ENCODE results near the gene AVPR2. TPM values are rescaled to one million over a fixed set of nuclear protein-coding genes. Genes with fewer than 3 reads are reported as not detected.

The AVPR2 gene
- total RNA-seq, 4 donors from 2014 or later, result 1.2 to 7.6 (median 4.5) TPM

DNA sequence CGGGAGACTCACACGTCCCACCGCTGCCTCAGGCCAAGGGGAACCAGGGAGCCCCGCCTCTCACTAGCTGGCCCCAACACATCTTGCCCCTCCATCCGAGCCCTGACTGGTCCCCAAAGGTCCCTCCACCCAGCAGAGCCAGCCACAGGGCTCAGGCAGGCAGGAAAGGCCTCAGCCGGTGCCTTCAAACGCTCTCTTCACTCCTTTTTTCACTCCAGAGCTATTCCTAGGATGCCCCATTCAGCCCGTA, 23.1 kb downstream of the AVPR2 start:
- H3K4me1 ChIP-seq, result peaks cover 37 to 73% (median 51%) of the 10 kb centered on the region in 4 donors
- H3K4me3 ChIP-seq, result peak overlapping the region; percentile 59 to 69 (median 63)
- H3K27ac ChIP-seq (replicated peaks in 1 of 4), result peak overlapping the region; percentile 88 to 97 (median 96)
- intact Hi-C loops (cut with DNase I), result no loop called here
- TF ChIP-seq EP300 (IDR thresholded peaks at IDR 0.05), result no peak
- TF ChIP-seq POLR2A (IDR thresholded peaks at IDR 0.05; ENCODE audit: low read depth), result no peak
- TF ChIP-seq, protein P1, sequence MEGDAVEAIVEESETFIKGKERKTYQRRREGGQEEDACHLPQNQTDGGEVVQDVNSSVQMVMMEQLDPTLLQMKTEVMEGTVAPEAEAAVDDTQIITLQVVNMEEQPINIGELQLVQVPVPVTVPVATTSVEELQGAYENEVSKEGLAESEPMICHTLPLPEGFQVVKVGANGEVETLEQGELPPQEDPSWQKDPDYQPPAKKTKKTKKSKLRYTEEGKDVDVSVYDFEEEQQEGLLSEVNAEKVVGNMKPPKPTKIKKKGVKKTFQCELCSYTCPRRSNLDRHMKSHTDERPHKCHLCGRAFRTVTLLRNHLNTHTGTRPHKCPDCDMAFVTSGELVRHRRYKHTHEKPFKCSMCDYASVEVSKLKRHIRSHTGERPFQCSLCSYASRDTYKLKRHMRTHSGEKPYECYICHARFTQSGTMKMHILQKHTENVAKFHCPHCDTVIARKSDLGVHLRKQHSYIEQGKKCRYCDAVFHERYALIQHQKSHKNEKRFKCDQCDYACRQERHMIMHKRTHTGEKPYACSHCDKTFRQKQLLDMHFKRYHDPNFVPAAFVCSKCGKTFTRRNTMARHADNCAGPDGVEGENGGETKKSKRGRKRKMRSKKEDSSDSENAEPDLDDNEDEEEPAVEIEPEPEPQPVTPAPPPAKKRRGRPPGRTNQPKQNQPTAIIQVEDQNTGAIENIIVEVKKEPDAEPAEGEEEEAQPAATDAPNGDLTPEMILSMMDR (IDR thresholded peaks at IDR 0.05), result no peak
- no peak for TF ChIP-seq POLR2AphosphoS5 (IDR thresholded peaks at IDR 0.05)
- peaks cover 0 to 35% (median 29%) of the 10 kb centered on the region in 4 donors for H3K36me3 ChIP-seq
- DNase-seq (ENCODE audit: extremely low spot score), result no peak
- no peaks in the 10 kb centered on the region for H3K9me3 ChIP-seq
- WGBS, result 31% methylated on average over 8 of the region's 8 CpGs
- no peaks in the 10 kb centered on the region for H3K27me3 ChIP-seq

DNA sequence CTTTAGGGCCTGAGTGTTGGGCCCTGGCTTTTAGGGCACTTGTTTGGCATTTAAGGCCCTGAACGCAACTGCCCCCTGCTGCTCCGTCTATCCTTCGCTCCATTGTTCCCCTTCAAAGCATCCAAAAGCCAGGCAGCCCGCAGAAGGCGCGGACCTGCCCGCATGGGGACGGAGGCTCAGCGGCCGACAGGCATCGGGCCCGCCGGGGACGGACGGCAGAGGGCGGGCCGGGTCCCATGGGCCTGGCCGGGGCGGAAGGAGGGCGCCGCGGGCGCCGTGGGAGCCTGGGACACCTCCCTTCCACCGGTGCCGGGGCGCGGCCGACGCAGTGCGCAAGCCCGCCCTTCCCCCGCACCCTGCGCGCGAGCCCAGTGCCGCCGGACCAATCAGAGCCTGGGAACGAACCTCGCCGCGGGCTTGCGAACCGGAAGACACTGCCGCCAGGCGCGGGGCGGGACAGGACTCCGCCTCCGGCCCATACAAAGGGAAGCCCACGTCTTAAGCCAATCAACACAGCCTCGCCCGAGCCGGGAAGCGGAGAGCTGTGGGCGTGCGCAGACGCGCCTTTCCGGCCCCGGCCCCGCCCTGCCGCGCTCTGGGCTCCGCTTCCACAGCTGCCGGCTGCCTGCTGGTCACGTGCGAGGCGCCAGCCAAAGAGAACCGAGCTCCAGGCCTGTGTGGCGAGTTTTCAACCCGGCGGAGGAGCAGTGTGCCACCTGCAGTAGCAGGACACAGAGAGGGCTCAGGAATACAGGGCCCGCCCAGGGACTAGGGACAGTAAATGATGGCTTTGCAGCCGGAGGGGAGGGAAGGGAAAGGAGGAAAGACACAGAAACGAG, 23.7 kb downstream of the AVPR2 start:
- intact Hi-C loops (cut with DNase I), result no loop called here
- Histone ChIP-seq H3K9me3 (no peaks in the 10 kb centered on the region), H3K4me1 (peaks cover 34 to 67% (median 47%) of the 10 kb centered on the region in 4 donors), H3K27me3 (no peaks in the 10 kb centered on the region), H3K36me3 (peaks cover 0 to 40% (median 32%) of the 10 kb centered on the region in 4 donors), H3K27ac (replicated peaks in 1 of 4) (peak overlapping the region; percentile 88 to 97 (median 96)), H3K4me3 (peak overlapping the region; percentile 59 to 69 (median 63))
- no peak for TF ChIP-seq EP300 (IDR thresholded peaks at IDR 0.05)
- TF ChIP-seq, protein P1 (IDR thresholded peaks at IDR 0.05), result peak; percentile 22 to 32 (median 25)
- peak; percentile 73 for TF ChIP-seq POLR2A (IDR thresholded peaks at IDR 0.05; ENCODE audit: low read depth)
- TF ChIP-seq POLR2AphosphoS5 (IDR thresholded peaks at IDR 0.05), result peak; percentile 84 to 85
- WGBS, result 33% methylated on average over 39 of the region's 76 CpGs
- DNase-seq (ENCODE audit: extremely low spot score), result peak; percentile 96

DNA sequence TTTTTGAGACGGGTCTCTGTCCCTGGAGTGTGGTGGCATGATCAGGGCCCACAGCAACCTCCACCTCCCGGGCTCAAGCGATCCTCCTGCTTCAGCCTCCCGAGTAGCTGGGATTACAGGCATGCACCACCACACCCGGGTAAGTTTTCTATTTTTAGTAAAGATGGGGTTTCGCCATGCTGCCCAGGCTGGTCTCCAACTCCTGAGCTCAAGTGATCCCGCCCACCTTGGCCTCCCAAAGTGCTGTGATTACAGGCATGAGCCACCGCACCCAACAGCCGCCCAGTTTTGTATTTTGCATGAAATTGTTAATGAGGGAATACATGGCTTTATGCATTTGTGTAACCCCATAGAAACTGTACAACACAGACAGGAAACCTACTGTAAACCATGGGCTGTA, 24.4 kb downstream of the AVPR2 start:
- peaks cover 32 to 67% (median 47%) of the 10 kb centered on the region in 4 donors for H3K4me1 ChIP-seq
- H3K27ac ChIP-seq (replicated peaks in 1 of 4), result peak overlapping the region; percentile 59 to 94 (median 70)
- peak overlapping the region in 3 of 4 donors; percentile 46 to 61 (median 59) for H3K4me3 ChIP-seq
- peaks cover 0 to 45% (median 33%) of the 10 kb centered on the region in 4 donors for H3K36me3 ChIP-seq
- intact Hi-C loops (cut with DNase I), result no loop called here
- no peak for DNase-seq (ENCODE audit: extremely low spot score)
- no peaks in the 10 kb centered on the region for H3K9me3 ChIP-seq
- 68% methylated on average over 9 of the region's 9 CpGs for WGBS
- TF ChIP-seq POLR2A (IDR thresholded peaks at IDR 0.05; ENCODE audit: low read depth) (no peak), EP300 (IDR thresholded peaks at IDR 0.05) (no peak), POLR2AphosphoS5 (IDR thresholded peaks at IDR 0.05) (no peak)
- TF ChIP-seq, protein P1 (IDR thresholded peaks at IDR 0.05), result no peak
- H3K27me3 ChIP-seq, result no peaks in the 10 kb centered on the region

DNA sequence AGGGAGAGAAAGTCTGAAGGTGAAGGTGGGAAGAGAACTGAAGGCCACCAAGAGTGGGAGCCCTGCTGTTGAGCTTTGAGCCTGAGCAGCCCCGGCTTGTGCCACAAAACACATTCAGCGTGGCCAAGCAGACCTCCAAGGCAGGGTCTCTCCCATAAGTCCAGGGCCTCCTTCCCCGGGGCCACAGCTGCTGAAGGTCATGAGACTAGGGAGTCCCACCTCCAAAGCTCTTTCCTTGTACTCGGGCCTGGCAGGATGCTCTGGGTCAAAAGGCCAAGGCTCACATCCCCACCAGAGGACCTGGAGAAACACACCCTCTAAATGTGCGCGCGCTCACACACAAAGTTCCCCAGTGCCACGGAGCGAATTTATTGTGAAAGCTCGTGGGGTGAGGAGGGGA, 25.1 kb downstream of the AVPR2 start:
- no peak overlapping the region for H3K4me3 ChIP-seq
- DNase-seq (ENCODE audit: extremely low spot score), result no peak
- peaks cover 0 to 45% (median 33%) of the 10 kb centered on the region in 4 donors for H3K36me3 ChIP-seq
- H3K27me3 ChIP-seq, result no peaks in the 10 kb centered on the region
- intact Hi-C loops (cut with DNase I), result no loop called here
- TF ChIP-seq, protein P1 (IDR thresholded peaks at IDR 0.05), result no peak
- no peak for TF ChIP-seq POLR2AphosphoS5 (IDR thresholded peaks at IDR 0.05)
- TF ChIP-seq POLR2A (IDR thresholded peaks at IDR 0.05; ENCODE audit: low read depth), result no peak
- H3K27ac ChIP-seq (replicated peaks in 1 of 4), result peak overlapping the region in 3 of 4 donors; percentile 30 to 94 (median 68)
- H3K9me3 ChIP-seq, result no peaks in the 10 kb centered on the region
- WGBS, result 78% methylated on average over 10 of the region's 10 CpGs
- H3K4me1 ChIP-seq, result peaks cover 37 to 66% (median 45%) of the 10 kb centered on the region in 4 donors

Measured in esophagus muscularis mucosa (tissue), 4 donors.